ENCODE measurements around the gene CREB3L1.

Gene CREB3L1

GRCh38 chr11:46339816-46340215 is 62.4 kb downstream of the CREB3L1 start:
- Histone ChIP-seq H2AFZ (peak overlapping the region; percentile 96), H3K4me2 (ENCODE audit: low read length) (no peak overlapping the region), H3K27me3 (ENCODE audit: control insufficient read depth, insufficient read depth, low read length) (no peaks in the 10 kb centered on the region), H3K79me2 (no peaks in the 10 kb centered on the region), H3K36me3 (ENCODE audit: control insufficient read depth, insufficient read depth, low read length) (no peaks in the 10 kb centered on the region), H3K27ac (peak overlapping the region; percentile 76), H3K9me3 (ENCODE audit: control insufficient read depth, low read length) (no peaks in the 10 kb centered on the region), H3K4me1 (peaks cover 13% of the 10 kb centered on the region), H3K9ac (no peak overlapping the region), H3K4me3 (ENCODE audit: low read depth, low read length) (no peak overlapping the region)
- TF ChIP-seq, protein P1, sequence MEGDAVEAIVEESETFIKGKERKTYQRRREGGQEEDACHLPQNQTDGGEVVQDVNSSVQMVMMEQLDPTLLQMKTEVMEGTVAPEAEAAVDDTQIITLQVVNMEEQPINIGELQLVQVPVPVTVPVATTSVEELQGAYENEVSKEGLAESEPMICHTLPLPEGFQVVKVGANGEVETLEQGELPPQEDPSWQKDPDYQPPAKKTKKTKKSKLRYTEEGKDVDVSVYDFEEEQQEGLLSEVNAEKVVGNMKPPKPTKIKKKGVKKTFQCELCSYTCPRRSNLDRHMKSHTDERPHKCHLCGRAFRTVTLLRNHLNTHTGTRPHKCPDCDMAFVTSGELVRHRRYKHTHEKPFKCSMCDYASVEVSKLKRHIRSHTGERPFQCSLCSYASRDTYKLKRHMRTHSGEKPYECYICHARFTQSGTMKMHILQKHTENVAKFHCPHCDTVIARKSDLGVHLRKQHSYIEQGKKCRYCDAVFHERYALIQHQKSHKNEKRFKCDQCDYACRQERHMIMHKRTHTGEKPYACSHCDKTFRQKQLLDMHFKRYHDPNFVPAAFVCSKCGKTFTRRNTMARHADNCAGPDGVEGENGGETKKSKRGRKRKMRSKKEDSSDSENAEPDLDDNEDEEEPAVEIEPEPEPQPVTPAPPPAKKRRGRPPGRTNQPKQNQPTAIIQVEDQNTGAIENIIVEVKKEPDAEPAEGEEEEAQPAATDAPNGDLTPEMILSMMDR (IDR thresholded peaks at IDR 0.05), result no peak

DNA sequence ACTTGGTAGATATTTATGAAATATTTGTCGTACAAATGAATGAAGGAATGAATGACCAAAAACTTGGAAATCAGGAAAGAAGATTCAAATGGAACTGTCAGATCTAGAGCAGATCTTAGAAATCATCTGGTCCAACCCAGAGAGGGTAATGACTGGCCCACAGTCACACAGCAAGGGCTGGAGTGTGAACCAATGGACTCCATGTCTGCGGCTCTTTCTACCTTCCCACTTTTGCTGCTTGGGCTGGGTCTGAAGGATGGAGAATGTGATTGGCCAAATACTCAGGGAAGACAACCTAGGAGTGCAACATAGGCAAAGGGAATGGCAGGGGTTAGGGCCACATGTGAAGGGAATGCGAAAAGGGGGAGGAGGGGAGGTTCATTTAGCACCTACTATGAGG is 64.0 kb downstream of the CREB3L1 start:
- Histone ChIP-seq H3K4me1 (peaks cover 13% of the 10 kb centered on the region), H3K9ac (no peak overlapping the region), H2AFZ (no peak overlapping the region), H3K79me2 (no peaks in the 10 kb centered on the region), H3K4me3 (ENCODE audit: low read depth, low read length) (no peak overlapping the region), H3K4me2 (ENCODE audit: low read length) (no peak overlapping the region), H3K36me3 (ENCODE audit: control insufficient read depth, insufficient read depth, low read length) (no peaks in the 10 kb centered on the region), H3K9me3 (ENCODE audit: control insufficient read depth, low read length) (no peaks in the 10 kb centered on the region), H3K27ac (no peak overlapping the region), H3K27me3 (ENCODE audit: control insufficient read depth, insufficient read depth, low read length) (no peaks in the 10 kb centered on the region)
- TF ChIP-seq, protein P1 (IDR thresholded peaks at IDR 0.05), result no peak

DNA sequence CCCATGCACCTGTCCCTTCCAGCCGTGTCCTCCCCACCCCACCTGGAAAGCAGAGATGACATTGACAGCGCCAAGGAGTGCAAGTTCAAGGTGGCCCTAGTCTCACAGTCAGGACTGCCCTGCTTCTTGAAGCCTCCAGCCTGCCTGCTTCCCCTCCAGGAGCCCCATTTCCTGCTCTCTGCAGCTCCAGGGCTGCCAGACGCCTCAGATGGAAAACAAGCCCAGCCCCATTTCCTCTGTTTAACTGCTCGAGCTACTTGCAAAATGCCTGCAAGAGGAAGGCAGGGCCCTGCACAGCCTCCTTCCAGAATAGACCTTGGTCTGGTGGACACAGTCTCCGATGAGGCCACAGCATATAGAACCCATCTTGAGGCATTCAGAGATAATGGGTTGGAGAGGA is 64.8 kb downstream of the CREB3L1 start:
- Histone ChIP-seq H3K79me2 (peaks cover 2% of the 10 kb centered on the region), H2AFZ (no peak overlapping the region), H3K36me3 (ENCODE audit: control insufficient read depth, insufficient read depth, low read length) (no peaks in the 10 kb centered on the region), H3K4me2 (ENCODE audit: low read length) (no peak overlapping the region), H3K27ac (no peak overlapping the region), H3K4me3 (ENCODE audit: low read depth, low read length) (no peak overlapping the region), H3K4me1 (peaks cover 13% of the 10 kb centered on the region), H3K9ac (no peak overlapping the region), H3K27me3 (ENCODE audit: control insufficient read depth, insufficient read depth, low read length) (no peaks in the 10 kb centered on the region), H3K9me3 (ENCODE audit: control insufficient read depth, low read length) (no peaks in the 10 kb centered on the region)
- TF ChIP-seq, protein P1 (IDR thresholded peaks at IDR 0.05), result no peak

- Histone ChIP-seq H2AFZ (no peak overlapping the region), H3K27me3 (ENCODE audit: control insufficient read depth, insufficient read depth, low read length) (no peaks in the 10 kb centered on the region), H3K4me3 (ENCODE audit: low read depth, low read length) (no peak overlapping the region), H3K9me3 (ENCODE audit: control insufficient read depth, low read length) (no peaks in the 10 kb centered on the region), H3K79me2 (peaks cover 8% of the 10 kb centered on the region), H3K36me3 (ENCODE audit: control insufficient read depth, insufficient read depth, low read length) (no peaks in the 10 kb centered on the region), H3K9ac (no peak overlapping the region), H3K27ac (no peak overlapping the region), H3K4me2 (ENCODE audit: low read length) (no peak overlapping the region), H3K4me1 (peaks cover 12% of the 10 kb centered on the region)
- TF ChIP-seq, protein P1 (IDR thresholded peaks at IDR 0.05), result no peak
Measured at GRCh38 chr11:46343520-46343919, 66.1 kb downstream of the CREB3L1 start.

DNA sequence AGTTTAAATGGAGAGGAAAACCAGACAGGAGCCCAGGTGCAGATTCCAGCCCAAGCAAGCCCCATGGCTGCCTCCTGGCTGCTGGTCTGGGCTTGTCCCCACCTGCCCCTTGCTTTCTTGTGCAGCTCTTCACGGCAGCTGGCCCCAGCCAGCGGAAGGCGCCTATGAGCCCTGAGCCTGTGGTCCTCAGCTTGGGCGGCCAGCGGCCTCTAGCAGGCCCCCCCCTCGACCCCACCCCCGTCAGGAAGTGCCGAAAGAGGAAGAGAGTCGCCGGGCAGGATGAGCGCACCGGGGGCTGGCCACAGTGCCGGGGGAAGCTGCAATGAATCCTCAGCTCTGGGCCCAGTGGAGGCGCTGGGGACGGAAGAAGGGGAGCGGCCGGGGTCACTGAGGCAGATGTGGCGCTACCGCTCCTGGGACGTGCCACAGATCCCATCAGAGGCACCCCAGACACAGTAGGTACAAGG is 67.7 kb downstream of the CREB3L1 start:
- Histone ChIP-seq H3K4me2 (ENCODE audit: low read length) (peak overlapping the region; percentile 38), H3K27me3 (ENCODE audit: control insufficient read depth, insufficient read depth, low read length) (no peaks in the 10 kb centered on the region), H3K9me3 (ENCODE audit: control insufficient read depth, low read length) (no peaks in the 10 kb centered on the region), H3K4me1 (no peaks in the 10 kb centered on the region), H3K27ac (no peak overlapping the region), H3K4me3 (ENCODE audit: low read depth, low read length) (peak overlapping the region; percentile 42), H2AFZ (no peak overlapping the region), H3K79me2 (peaks cover 11% of the 10 kb centered on the region), H3K9ac (no peak overlapping the region), H3K36me3 (ENCODE audit: control insufficient read depth, insufficient read depth, low read length) (no peaks in the 10 kb centered on the region)
- TF ChIP-seq, protein P1 (IDR thresholded peaks at IDR 0.05), result no peak
